HCT116 (cell line): ENCODE results near the gene CD3G. TPM values are rescaled to one million over a fixed set of nuclear protein-coding genes. Genes with fewer than 3 reads are reported as not detected.

Experiments used
- ATAC-seq: fragments of 200-7000 bp; cut with Tn5 transposase; 2 replicates; pipeline ENCODE4 v1.9.1; 2020; ENCODE audit warnings: mild to moderate bottlenecking, moderate library complexity
- BruUV-seq: library from RNA; stranded (reverse); fragments of 400-500 nt; replicated peaks from 2 replicates; lab custom pipeline; 2021; lab: Mats Ljungman, UMichigan
- CTCF ChIA-PET: fragments of 300-600 bp; sonication (Branson Sonifier 250); formaldehyde crosslinking; loops from one replicate; lab custom pipeline; 2021; ENCODE audit warnings: antibody characterized with exemption; lab: Charles Lee
- POLR2A ChIA-PET: fragments of 300-600, 350-600 bp; sonication (Branson Sonifier 250); formaldehyde crosslinking; loops from one replicate; lab custom pipeline; 2021; ENCODE audit warnings: antibody characterized with exemption; lab: Charles Lee
- RAD21 ChIA-PET, 2 experiments: fragments of 300-600 bp; sonication (Branson Sonifier 250); formaldehyde crosslinking; loops; one replicate each; lab custom pipeline; 2023; ENCODE audit warnings: low total read pairs in 2 of 2; ENCODE audit not compliant: uncharacterized antibody in 2 of 2, unreplicated experiment in 2 of 2, low non-redundant PET in 1 of 2; lab: Charles Lee
- DNase-seq: peaks from one replicate; pipeline ENCODE4 v3.0.0-alpha.2; 2010; ENCODE audit warnings: low read depth, low spot score
- H2AFZ ChIP-seq: fragments of 200-600 bp; shearing (Covaris generic), sonication (generic); 2 replicates; pipeline ENCODE4 v1.6.1; 2017; ENCODE audit warnings: low read depth, mixed run types, mixed read lengths, antibody characterized with exemption, low read length; ENCODE audit not compliant: poor library complexity, severe bottlenecking
- H3K27ac ChIP-seq: 2 replicates; pipeline ENCODE4 v1.5.1; 2012; ENCODE audit warnings: low read depth, low read length
- H3K27me3 ChIP-seq: fragments of 200-600 bp; sonication (generic); 2 replicates; pipeline ENCODE4 v1.6.1; 2016; ENCODE audit warnings: mixed run types, low read length, mixed read lengths; ENCODE audit not compliant: insufficient read depth
- H3K36me3 ChIP-seq, 2 experiments: fragments of 200-500 bp in 1 of 2; fragments of 200-600 bp in 1 of 2; sonication (Bioruptor generic) in 1 of 2; sonication (generic) in 1 of 2; 2 replicates each; pipeline versions ENCODE4 v1.5.1 to v1.6.1; 2014 to 2016; ENCODE audit warnings: low read length in 2 of 2, inconsistent platforms in 1 of 2, mixed read lengths in 1 of 2, mixed run types in 1 of 2; ENCODE audit not compliant: insufficient read depth in 2 of 2, control insufficient read depth in 1 of 2
- H3K4me1 ChIP-seq, 2 experiments: fragments of 200-600 bp in 1 of 2; sonication (generic) in 1 of 2; 2 replicates each; pipeline versions ENCODE4 v1.5.1 to v1.6.1; 2012 to 2017; ENCODE audit warnings: low read length in 2 of 2, inconsistent platforms in 1 of 2, mild to moderate bottlenecking in 1 of 2, mixed read lengths in 1 of 2, mixed run types in 1 of 2, moderate library complexity in 1 of 2; ENCODE audit not compliant: insufficient read depth in 2 of 2, control insufficient read depth in 1 of 2
- H3K4me2 ChIP-seq: fragments of 200-600 bp; sonication (generic); 2 replicates; pipeline ENCODE4 v1.6.1; 2017; ENCODE audit warnings: mixed run types, low read length, mixed read lengths
- H3K4me3 ChIP-seq, 2 experiments: fragments of 200-600 bp in 1 of 2; sonication (generic) in 1 of 2; replicated peaks in 1 of 2; 2 replicates each; pipeline ENCODE4 v1.5.1; 2011 to 2016; ENCODE audit warnings: low read length in 2 of 2, control low read depth in 1 of 2, low read depth in 1 of 2, mild to moderate bottlenecking in 1 of 2, mixed read lengths in 1 of 2, mixed run types in 1 of 2
- H3K79me2 ChIP-seq: fragments of 200-600 bp; sonication (generic); 2 replicates; pipeline ENCODE4 v1.6.1; 2017; ENCODE audit warnings: mild to moderate bottlenecking, mixed run types, low read length, moderate library complexity, mixed read lengths; ENCODE audit not compliant: insufficient read depth
- H3K9ac ChIP-seq: fragments of 200-600 bp; sonication (generic); 2 replicates; pipeline ENCODE4 v1.6.1; 2016; ENCODE audit warnings: low read length, mixed read lengths
- H3K9me2 ChIP-seq: fragments of 200-600 bp; sonication (generic), shearing (Covaris generic); 2 replicates; pipeline ENCODE4 v1.6.1; 2017; ENCODE audit warnings: mixed run types, mild to moderate bottlenecking, moderate library complexity; ENCODE audit not compliant: insufficient read depth
- H3K9me3 ChIP-seq, 2 experiments: fragments of 200-500 bp in 1 of 2; fragments of 200-600 bp in 1 of 2; sonication (Bioruptor generic) in 1 of 2; sonication (generic) in 1 of 2; 2 replicates each; pipeline ENCODE4 v1.6.1; 2014 to 2017; ENCODE audit warnings: low read length in 2 of 2, mixed read lengths in 2 of 2, inconsistent platforms in 1 of 2, low read depth in 1 of 2, mild to moderate bottlenecking in 1 of 2, mixed run types in 1 of 2, moderate library complexity in 1 of 2; ENCODE audit not compliant: control insufficient read depth in 1 of 2, insufficient read depth in 1 of 2
- H4K20me1 ChIP-seq: fragments of 200-600 bp; sonication (generic), shearing (Covaris generic); 2 replicates; pipeline ENCODE4 v1.6.1; 2017; ENCODE audit warnings: mixed run types, mild to moderate bottlenecking, moderate library complexity; ENCODE audit not compliant: insufficient read depth
- CBX3 ChIP-seq: IDR thresholded peaks from 2 replicates; pipeline ENCODE4 v1.6.1; 2012; ENCODE audit warnings: low read depth
- CEBPB ChIP-seq: IDR thresholded peaks from 2 replicates; pipeline ENCODE4 v1.6.1; 2012; ENCODE audit warnings: low read depth
- MAX ChIP-seq: IDR thresholded peaks from 2 replicates; pipeline ENCODE4 v1.6.1; 2012
- POLR2A ChIP-seq: IDR thresholded peaks from 2 replicates; pipeline ENCODE4 v1.7.0; 2011; ENCODE audit warnings: borderline replicate concordance; ENCODE audit not compliant: insufficient read depth, insufficient read length; ENCODE audit errors: extremely low read depth
- SIN3A ChIP-seq: IDR thresholded peaks from 2 replicates; pipeline ENCODE4 v1.6.1; 2012; ENCODE audit warnings: low read depth
- SP1 ChIP-seq: IDR thresholded peaks from 2 replicates; pipeline ENCODE4 v1.6.1; 2012; ENCODE audit warnings: low read depth
- SRF ChIP-seq: IDR thresholded peaks from 2 replicates; pipeline ENCODE4 v1.6.1; 2012; ENCODE audit warnings: low read depth
- TCF7L2 ChIP-seq: IDR thresholded peaks from 2 replicates; pipeline ENCODE4 v1.7.0; 2011; ENCODE audit warnings: borderline replicate concordance, inconsistent platforms; ENCODE audit not compliant: insufficient read depth, insufficient read length; ENCODE audit errors: extremely low read depth
- YY1 ChIP-seq: IDR thresholded peaks from 2 replicates; pipeline ENCODE4 v1.6.1; 2011; ENCODE audit warnings: low read length, low read depth, moderate library complexity, mild to moderate bottlenecking; ENCODE audit not compliant: insufficient replicate concordance; ENCODE audit errors: extremely low read depth
- ZBTB33 ChIP-seq: IDR thresholded peaks from 2 replicates; pipeline ENCODE4 v1.6.1; 2011; ENCODE audit warnings: mild to moderate bottlenecking, low read length, moderate library complexity; ENCODE audit not compliant: insufficient replicate concordance; ENCODE audit errors: extremely low read depth
- ZFX ChIP-seq: fragments of 450-650 bp; IDR thresholded peaks from 2 replicates; pipeline ENCODE4 v1.6.1; 2017
- intact Hi-C: fragments of 100-400 bp; cut with micrococcal nuclease; formaldehyde crosslinking; loops from 2 replicates; pipeline ENCODE4 v1.10.0; 2022
- total RNA-seq: library from RNA; stranded (reverse); gene quantifications from one replicate; pipeline ENCODE4 v1.2.1, GENCODE V29; 2021; ENCODE audit not compliant: unreplicated experiment
- TF ChIP-seq, protein P1 (sequence below): IDR thresholded peaks from 2 replicates; pipeline ENCODE4 v1.6.1; 2012; ENCODE audit warnings: low read depth

CD3G gene
- total RNA-seq, 1 experiment from 2014 or later = 0.20 TPM

DNA sequence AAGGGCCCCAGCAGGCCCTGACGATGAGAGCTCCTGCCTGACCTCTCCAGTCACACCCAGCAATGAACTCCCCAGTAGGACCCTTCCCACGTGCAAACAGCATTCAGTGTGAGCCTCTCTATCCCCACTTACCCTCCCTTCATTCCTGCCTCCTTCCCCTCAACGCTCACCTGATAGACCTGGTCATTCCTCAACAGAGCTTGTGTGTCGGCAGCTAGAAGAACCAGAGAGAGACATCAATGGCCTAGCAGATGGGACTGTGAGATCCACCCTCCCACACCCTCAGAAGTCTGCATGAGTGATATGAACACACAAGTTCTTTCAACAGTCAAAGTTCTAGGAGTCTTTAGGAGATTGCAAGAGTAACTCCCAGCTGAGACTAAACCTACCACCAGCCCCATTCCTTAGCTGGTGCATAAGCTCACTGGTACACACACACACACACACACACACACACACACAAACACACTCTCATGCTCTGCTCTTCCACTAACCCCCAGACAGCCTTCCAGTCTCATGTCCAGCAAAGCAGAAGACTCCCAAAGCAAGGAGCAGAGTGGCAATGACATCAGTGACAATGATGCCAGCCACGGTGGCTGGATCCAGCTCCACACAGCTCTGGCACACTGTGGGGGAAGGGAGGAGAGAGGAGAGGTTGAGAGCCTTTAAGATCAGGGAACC is 4.7 kb upstream of the CD3G start:
- no peaks in the 10 kb centered on the region for H3K9me2 ChIP-seq
- no peaks in the 10 kb centered on the region for H3K9me3 ChIP-seq
- no peaks in the 10 kb centered on the region for H3K79me2 ChIP-seq
- no peak overlapping the region for H3K27ac ChIP-seq
- TF ChIP-seq, protein P1, sequence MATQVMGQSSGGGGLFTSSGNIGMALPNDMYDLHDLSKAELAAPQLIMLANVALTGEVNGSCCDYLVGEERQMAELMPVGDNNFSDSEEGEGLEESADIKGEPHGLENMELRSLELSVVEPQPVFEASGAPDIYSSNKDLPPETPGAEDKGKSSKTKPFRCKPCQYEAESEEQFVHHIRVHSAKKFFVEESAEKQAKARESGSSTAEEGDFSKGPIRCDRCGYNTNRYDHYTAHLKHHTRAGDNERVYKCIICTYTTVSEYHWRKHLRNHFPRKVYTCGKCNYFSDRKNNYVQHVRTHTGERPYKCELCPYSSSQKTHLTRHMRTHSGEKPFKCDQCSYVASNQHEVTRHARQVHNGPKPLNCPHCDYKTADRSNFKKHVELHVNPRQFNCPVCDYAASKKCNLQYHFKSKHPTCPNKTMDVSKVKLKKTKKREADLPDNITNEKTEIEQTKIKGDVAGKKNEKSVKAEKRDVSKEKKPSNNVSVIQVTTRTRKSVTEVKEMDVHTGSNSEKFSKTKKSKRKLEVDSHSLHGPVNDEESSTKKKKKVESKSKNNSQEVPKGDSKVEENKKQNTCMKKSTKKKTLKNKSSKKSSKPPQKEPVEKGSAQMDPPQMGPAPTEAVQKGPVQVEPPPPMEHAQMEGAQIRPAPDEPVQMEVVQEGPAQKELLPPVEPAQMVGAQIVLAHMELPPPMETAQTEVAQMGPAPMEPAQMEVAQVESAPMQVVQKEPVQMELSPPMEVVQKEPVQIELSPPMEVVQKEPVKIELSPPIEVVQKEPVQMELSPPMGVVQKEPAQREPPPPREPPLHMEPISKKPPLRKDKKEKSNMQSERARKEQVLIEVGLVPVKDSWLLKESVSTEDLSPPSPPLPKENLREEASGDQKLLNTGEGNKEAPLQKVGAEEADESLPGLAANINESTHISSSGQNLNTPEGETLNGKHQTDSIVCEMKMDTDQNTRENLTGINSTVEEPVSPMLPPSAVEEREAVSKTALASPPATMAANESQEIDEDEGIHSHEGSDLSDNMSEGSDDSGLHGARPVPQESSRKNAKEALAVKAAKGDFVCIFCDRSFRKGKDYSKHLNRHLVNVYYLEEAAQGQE = no peak
- TF ChIP-seq ZBTB33 (no peak), SIN3A (no peak), TCF7L2 (no peak), CEBPB (no peak), POLR2A (no peak), MAX (no peak), ZFX (no peak), CBX3 (no peak), YY1 (no peak), SRF (no peak), SP1 (no peak)
- ATAC-seq (no peak), DNase-seq (no peak)
- H3K4me2 ChIP-seq = no peak overlapping the region
- no peak overlapping the region for H2AFZ ChIP-seq
- intact Hi-C loops = no loop called here
- peaks cover 0 to 4% of the 10 kb centered on the region in 2 experiments; a peak in 2 of 4 replicates for H3K4me1 ChIP-seq
- POLR2A ChIA-PET = no interaction called here
- no peaks in the 10 kb centered on the region for H3K27me3 ChIP-seq
- RAD21 ChIA-PET = no interaction called here
- no peaks in the 10 kb centered on the region for H4K20me1 ChIP-seq
- H3K9ac ChIP-seq = no peak overlapping the region
- no peak overlapping the region for H3K4me3 ChIP-seq
- no peaks in the 10 kb centered on the region for H3K36me3 ChIP-seq
- no TSS peak for BruUV-seq
- CTCF ChIA-PET = interaction anchor here (0.7 kb wide), 1 partner anchor 141 kb away, joined by 4 read pairs; no protein-coding TSS in a partner anchor
